Inflammatory macrophage (primary cell): ENCODE results near the gene FAM135A.
"Not testable (repeated sequence)": the region's sequence is repeated elsewhere in the genome, so short reads cannot be mapped to it uniquely, and the experiment has no call there.

Experiments
- DNase-seq, 2 donors: peaks; one replicate each; pipeline ENCODE4 v3.0.0-alpha.2; 2020 to 2022

Gene FAM135A

DNA sequence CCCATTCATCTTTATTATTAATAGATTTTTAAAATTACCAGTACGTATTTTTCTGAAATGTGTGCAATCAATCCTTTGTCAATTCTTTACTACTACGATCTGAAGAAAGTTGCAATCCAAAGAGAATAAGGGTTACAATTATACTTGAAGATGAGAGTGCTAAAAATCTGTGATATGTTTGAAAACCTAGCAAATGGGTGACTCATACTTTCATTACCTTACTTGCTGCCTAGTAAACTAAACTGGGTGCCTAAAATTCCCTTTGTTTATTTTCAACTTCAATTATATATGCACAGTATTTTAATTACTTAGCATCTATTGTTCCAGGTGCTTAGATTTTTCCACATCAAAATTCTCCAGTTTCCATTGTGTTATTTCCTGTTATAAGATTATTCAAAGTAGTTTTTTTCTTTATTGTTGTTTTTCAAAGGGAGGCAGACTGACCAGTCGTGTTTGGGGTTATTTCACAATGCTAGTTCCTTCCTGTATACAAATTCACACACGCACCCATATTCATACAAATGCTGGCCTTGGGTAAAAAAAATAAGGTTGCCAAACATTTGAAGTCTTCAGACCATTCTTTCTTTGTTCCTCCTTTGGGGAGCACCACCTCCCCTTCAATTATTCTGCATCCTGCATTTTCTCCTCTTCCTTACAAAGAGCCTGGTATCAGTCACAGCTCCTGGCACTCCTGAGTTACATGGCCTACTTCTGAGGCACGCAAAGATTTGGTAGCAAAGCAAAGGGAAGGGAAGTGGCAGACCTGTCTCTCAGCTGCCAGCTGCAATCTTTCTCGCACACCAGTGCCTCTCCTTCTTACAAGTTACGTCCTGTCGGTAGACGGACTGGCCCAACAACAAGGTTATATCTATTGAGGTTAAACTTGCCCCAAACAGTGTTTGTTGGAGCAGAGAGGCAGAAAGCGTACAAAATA is 16.2 kb upstream of the FAM135A start:
- peak; percentile 55 to 77 for DNase-seq

DNA sequence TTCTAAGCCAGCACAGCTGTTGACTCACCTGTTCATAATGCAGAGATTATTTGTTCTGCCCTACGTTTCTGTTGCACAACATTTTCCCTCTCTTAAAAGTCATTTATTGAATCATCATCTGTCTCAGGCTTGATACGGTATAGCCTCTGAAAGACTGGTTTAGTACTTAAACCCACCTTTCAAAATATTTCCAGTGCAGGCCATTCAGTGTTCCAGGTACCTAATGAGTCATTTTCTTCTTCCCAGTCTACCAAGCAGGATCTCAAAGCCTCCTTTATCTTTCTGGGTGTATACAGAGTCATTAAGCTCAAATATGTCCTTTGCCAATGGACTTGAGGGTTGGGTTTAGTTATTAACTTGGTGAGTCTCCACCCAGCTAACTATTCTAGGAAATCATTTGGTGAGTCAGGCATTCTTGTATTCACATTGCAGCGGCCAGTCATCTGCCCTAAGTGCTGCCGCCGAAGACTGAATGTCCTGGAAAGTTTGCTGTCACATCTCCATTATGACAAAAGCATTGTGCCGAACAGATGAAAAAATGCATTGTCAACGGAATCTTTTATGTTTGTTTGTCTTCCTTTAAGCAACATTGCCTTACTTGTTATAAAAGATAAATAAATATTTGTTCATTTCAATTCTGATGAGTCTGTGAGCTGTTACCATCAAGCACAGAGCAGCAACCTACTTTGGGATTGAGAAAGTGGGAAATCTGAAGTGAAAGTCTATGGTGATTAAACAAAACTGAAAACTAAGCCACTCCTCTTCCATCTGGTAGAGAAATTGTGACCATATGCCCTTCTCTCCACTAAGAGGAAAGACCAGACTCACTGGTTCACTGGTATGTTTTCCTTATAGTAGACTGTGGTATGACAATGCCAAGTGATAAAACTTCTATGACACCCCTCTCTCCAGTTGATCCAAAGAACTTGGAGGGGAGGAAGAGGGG is 14.3 kb upstream of the FAM135A start:
- DNase-seq = no peak

DNA sequence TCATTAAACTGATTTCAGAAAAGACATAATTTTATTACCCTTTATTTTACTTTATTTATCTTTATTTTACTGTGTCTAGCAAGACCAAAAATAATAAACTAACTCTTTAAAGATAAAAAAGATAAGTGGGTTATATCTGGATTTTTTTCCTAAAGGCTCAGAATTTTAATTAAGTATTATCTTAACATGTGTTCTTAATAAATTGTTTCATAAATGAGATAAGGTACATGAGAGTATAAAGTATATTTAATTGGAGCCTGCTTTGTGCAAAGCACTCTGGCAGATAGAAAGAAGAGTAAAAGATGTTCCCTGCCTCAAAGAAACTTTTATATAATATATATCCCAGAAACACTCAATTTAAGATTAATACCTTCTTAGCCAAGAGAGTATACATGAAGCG is 8.7 kb upstream of the FAM135A start:
- DNase-seq = no peak

DNA sequence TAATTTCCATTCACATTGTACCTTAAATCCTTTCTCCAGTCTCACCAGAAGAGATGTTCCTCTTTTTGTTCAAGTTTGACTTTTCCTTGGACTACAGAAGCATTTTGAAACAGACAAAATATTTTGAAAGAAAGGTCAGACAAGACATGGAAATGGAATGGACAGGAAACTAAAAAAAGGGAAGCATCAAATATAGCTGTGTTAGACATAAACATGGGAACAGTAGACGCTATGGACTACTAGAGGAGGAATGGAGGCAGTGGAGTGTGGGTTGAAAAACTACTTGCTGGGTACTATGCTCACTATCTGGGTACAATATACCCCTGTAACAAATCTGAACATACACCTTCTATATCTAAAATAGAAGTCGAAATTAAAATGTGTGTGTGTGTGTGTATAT is 4.1 kb upstream of the FAM135A start:
- peak; percentile 63 to 88 for DNase-seq

DNA sequence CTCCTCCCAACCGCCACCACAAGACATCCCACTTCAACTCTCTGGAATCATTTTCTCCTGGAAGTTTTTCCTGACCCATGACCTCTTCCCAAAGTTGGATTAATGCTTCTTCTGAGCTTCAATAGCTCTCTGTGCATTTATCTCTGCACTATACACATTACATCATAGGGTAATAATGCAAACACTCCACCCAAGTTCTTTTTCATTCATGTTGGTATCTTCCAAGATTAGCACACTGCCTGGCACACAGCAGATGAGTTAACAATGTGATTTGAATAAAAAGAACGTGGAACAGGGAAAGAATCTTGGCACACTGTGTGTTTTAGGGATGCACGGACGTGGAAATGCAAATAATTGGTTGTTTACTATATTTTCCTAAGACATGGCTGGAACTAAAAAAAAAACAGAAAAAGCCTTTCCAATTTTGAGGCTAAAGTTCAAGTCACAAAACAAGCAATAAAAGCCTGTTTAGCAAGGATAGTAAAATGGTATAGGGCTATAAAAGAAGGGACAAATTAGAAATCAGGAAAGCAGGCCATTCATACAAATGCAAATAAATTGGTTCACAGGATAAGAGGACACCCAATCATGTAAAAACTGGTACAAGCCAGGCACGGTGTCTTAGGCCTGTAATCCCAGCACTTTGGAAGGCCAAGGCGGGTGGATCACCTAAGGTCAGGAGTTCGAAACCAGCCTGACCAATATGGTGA is 1.6 kb upstream of the FAM135A start:
- DNase-seq = no peak

DNA sequence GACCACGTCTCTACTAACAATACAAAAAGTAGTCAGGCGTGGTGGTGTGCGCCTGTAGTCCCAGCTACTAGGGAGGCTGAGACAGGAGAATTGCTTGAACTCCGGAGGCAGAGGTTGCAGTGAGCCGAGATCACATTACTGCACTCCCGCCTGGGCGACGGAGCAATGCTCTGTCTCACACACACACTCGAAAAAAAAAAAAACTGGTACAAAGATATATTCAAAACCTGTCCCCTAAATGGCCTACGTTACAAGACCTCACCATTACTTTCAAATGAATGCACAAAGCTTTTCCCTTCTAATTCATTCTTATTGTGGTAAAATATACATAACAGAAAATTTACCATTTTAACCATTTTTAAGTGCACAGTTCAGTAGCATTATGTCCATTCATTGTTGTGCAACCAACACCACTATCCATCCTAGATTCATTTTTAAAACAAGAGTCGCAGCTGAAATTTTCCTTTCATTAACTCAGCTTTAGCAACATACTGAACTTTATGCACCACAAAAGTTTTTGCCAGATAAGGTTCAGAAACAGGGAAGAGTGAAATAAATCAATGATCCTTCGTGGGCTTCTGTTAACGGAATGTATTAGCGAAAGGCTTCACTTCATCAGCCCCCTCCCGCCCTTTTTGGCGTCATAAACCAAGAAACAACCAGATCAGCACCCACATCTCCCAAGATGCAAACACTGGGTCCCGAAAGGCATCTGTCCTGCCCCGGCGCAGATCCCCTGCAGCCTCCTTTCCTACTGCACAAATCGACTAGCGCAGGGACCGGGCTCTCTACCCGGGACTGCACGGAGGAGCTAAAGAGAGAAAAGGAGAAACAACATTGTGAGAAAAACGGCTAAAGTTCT is 825 bp upstream of the FAM135A start:
- DNase-seq = no peak

DNA sequence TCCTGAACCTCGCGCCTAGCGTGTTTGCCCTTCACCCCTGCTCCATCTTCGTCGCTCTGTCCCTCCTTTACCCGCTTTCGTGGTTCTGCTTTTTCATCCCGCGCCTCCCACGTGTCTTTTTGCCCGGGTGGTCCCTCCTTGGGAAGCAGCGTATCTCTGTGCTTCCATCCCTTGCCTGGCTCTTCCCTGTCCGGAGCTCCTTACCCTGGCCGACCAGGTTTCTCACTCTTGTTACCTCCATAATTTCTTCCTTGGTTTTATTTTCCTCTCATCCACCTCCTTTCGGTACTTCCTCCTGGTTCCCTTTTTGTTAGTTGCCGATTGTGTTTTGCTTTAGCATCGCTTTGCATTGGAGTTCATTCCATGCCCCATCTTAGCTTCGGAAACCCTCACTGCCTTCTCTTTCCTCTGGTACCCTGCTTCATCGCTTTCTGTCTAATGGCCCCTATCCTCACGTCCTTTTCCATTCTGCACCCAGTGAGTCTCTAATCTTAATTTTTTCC is 735 bp downstream of the FAM135A start:
- peak; percentile 17 to 37 for DNase-seq

DNA sequence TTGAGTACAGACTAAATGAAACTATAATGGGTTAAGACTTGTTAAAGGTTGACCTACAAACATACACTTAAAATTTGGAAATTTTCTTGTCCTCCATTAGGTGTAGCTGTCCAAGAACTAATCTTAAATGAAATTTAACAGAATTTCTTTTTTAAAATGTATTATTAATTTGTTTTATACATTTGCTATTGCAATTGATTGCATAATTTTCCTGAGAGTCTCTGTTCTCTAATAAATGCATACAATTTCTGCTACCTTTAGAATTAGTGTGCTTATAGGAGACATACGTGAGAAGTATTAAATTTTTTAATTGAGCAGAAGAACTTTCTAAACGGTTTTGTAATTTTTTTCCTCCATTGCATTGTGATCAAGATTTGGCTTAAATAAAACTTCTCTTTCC is 1.5 kb downstream of the FAM135A start:
- DNase-seq = no peak

DNA sequence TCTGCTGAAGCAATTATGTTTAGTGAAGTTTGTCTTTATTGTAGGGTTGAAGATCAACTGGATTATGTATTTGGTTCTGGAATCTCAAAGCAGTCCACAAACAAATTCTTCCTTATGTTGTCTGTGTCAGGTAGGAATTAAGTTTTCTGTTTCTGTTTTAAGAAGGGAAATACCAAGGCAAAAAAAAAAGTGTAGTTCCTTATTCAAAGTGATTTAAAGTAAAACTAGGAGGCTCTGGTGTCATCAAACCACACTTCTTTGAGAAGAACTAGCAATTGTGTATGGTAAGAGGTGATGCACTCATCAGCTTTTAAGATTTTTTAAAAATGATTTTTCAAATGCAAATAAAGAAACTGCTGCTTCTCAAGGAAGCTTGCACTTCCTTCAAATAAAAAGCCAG is 1.9 kb downstream of the FAM135A start:
- peak in 1 of 2 donors; percentile 18 for DNase-seq

DNA sequence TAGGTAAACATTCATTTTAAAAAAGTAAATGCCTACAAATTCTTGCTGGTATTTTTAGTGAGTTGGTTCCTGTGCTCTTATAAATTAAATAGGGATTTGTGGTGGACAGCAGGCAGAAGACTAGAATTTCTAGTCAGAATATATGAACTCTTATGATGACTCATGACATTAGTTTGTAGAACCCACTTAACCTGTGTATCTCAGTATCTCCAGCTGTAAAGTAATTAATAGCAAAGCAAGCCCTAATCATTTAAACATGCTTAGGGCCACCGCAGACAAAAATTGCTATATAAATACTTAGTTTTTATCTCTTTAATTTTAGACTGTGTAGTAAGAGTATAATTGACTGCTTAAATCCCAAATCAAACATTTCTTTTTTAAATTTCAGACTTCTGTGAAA is 2.4 kb downstream of the FAM135A start:
- DNase-seq = no peak

DNA sequence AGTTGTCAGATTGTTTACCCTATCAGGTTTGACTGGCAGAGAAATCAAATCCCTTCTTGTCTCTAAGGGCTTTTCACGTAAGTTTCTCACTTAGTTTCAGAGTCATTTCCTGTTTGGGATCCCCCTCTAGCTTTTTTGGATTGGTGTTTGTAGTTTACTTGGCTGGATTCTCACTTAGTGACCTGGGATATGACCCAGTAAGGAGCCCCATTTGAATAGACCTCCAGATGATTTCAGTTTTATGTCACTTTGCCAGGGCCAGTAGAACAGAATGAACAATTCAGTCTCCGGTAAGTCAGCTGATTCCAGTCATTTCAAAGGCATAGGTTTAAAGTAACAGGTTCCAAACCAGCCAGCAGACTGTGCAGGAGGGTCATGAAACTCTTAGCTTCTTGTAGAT is 8.2 kb downstream of the FAM135A start:
- no peak for DNase-seq

DNA sequence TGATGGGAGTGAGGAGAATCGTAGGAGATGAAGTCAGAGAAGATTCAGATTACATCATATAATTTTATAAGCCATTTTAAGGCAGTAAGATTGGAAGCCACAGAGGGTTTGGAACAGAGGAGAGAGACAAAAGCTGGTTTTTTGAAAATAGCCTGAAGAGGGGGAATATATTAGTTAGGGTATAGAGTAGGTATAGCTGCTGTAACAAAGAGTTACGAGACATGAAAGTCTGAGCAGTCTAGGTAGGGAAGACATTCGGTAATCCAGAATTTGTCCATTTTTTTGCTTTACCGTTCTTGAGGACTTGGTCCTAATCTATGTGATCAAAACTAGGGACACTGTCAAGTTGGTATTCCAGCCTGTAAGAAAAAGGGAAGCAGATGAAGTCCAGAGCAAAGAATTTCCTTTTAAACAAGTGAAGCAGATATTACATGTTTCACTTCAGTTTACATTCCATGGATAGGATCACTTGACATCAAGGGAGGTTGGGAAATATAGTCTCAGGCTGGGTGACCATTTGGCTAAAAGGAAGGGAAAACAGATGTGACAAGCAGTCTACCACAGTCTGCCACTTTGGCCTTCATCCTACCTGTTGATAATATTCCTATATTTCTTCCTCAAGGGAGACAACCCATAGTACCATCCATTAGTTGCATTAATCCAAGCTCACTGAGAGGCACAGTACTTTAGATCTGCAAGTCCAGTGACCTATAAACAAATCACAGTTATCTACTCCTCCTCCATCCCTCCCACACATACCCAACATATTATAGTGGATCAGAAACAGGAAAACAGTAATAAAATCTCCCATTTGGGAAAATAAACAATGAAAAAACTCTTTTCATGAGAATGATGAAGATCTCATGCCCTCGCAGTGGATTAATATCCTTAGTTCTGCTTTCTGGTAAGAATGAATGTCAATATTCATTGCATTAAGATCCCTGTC is 10.2 kb downstream of the FAM135A start:
- DNase-seq = no peak

DNA sequence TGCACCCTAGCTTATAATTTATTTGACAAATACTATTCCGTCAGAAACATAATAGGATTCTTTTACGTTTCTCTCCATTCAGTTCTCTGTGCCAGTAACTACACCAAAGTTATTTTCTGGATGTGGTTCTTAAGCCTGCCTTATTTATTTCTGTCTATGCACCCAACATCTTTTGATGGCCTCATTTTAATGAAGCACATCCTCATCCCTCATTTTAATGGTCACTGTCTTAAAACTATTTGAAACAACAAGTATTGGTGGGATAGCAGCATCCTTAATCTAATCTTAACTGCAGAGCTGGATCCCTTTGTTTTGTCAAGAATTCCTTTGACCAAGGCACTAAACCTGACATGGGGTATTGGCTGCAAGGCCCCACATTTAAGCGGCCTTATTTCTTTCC is 11.0 kb downstream of the FAM135A start:
- no peak for DNase-seq

DNA sequence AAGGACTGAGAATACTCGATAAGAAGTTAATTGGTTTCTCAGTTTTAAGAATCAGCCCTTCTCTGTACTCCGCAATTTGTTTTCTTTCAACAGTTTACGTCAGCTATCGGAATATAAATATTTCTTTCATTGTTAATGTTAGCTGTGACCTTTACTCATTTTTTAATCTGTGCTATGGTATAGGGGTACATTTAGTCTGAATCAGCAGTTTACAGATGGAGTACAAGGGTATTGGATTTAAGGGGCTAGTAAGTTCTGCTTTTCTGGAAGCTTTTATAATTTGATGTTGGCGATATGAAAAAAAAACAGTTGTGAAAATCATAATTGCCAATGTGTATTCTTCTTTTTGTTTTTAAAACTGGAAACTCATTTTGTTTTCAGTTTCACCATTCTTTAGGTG is 23.0 kb downstream of the FAM135A start:
- DNase-seq = no peak

DNA sequence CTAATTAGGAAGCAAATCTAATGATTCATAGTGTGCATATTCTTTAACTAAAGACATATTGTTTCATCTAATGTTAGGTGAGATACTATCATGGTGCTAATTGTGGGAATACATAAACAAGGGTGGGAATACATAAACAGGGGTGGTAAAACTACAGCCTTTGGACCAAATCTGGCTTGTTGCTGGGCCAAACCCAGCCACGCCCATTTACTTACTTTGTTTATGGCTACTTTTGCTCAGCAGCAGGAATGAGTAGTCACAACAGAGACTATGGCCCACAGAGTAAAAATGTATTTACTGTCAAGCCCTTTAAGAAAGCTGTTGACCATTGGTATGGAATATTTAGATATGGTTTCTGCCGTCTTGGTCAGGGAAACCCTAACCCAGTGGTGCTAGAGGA is 31.7 kb downstream of the FAM135A start:
- no peak for DNase-seq

DNA sequence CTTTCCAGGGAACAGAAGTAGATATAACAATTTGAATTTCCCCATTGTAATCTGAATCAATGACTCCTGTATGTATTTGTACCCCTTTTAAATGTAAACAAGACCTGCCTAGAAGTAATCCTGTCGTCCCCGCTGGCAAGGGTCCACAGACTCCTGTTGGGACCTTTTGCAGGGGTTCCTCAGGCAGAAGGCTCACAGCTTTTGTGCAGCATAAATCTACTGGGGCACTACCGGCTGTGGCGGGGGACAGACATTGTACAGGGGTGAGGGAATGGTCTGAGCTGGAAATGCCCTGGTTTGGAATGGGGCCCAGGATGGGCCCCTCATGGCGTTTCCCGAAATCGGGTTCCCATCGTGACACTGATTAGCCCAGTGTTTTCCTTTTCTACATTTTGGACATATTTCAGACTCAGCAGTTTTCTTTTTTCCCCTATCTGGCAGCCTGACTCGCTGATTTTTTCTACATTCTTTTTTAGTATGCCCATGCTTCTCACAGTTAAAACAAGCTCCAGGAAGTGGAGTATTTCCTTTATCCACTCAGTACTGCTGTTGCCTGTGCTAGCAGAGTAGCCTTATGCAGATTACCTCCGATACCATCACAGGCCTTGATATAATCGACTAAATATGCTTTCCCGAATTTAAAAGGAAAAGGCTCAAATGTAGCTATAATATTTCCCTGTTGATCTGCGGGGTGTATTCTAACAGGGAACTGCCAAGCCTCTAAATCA is 34.2 kb downstream of the FAM135A start:
- not testable (repeated sequence) for DNase-seq

DNA sequence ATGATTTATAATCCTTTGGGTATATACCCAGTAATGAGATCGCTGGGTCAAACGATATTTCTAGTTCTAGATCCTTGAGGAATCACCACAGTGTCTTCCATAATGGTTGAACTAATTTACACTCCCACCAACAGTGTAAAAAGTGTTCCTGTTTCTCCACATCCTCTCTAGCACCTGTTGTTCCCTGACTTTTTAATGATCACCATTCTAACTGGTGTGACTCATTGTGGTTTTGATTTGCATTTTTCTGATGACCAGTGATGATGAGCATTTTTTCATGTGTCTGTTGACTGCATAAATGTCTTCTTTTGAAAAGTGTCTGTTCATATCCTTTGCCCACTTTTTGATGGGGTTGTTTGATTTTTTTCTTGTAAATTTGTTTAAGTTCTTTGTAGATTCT is 40.6 kb downstream of the FAM135A start:
- DNase-seq = not testable (repeated sequence)

DNA sequence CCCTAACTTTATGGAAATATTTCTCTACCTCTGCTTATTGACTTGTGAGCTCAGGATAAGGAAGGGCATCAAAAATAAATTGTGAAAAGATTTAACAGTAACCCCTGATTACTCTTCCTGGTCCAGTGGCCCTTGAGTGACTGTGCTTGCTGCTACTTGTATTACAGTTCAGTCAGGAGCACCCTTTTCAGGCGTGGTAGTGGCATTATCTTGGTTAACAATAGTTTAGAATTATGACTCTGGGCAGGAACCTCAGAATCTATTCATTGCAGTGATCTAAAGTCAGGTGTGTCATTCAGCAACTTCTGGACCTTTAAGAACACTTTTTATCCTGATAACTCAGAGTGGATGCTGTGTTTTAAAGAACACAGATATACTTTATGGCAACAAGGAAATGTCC is 43.4 kb downstream of the FAM135A start:
- DNase-seq = no peak

DNA sequence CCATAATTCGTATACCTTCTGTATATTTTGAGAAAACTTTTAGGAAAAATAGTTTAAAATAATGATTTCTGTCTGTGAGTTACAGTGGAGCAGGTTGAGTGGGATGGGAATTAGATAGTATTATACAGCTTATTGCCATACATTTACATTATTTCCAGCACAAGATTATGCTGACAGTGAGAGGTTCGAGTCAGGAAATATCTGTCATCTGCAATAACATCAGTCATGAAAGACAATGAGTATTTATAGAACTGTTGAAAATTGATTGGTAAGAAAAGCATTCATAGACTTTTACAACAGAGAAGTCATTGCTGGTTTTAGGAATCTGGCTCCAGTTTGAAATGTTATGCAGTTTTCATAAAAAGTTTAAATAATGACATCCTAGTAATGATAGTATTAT is 45.9 kb downstream of the FAM135A start:
- DNase-seq = no peak

DNA sequence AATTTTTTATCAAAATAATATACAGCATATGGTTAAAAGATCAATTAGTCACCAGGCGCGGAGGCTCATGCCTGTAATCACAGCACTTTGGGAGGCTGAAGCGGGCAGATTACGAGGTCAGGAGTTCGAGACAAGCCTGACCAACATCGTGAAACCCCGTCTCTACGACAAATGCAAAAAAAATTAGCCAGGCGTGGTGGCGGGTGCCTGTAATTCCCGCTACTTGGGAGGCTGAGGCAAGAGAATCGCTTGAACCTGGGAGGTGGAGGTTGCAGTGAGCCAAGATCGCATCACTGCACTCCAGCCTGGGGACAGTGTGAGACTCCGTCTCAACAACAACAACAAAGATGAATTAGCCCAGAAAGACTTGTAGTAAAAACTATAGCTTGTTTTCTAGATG is 46.4 kb downstream of the FAM135A start:
- not testable (repeated sequence) for DNase-seq
